Testis (tissue), 3 donors: ENCODE results near the gene VGLL4. TPM values are rescaled to one million over a fixed set of nuclear protein-coding genes. Genes with fewer than 3 reads are reported as not detected.
"Not testable (repeated sequence)": the region's sequence is repeated elsewhere in the genome, so short reads cannot be mapped to it uniquely, and the experiment has no call there.

Experiments
- DNase-seq: peaks from one replicate; pipeline ENCODE4 v3.0.0-alpha.2; 2019
- H3K27ac ChIP-seq, 2 donors: fragments of 200-600 bp; sonication (generic); one replicate each; pipeline ENCODE4 v1.5.1; 2019
- H3K27me3 ChIP-seq: fragments of 200-600 bp; sonication (generic); one replicate; pipeline ENCODE4 v1.5.1; 2019
- H3K36me3 ChIP-seq: fragments of 200-600 bp; sonication (generic); one replicate; pipeline ENCODE4 v1.5.1; 2017; ENCODE audit warnings: low read depth; ENCODE audit errors: missing control alignments
- H3K4me1 ChIP-seq: fragments of 200-600 bp; sonication (generic); one replicate; pipeline ENCODE4 v1.5.1; 2019
- H3K4me3 ChIP-seq, 2 donors: fragments of 200-600 bp; sonication (generic); one replicate each; pipeline ENCODE4 v1.5.1; 2017 to 2019
- H3K9me3 ChIP-seq: fragments of 200-600 bp; sonication (generic); one replicate; pipeline ENCODE4 v1.5.1; 2017
- CTCF ChIP-seq, 3 experiments: fragments of 450-650 bp in 2 of 3; fragments of 200-600 bp in 1 of 3; sonication (generic) in 1 of 3; IDR thresholded peaks; one replicate each; pipeline ENCODE4 v1.5.1; 2016 to 2019; ENCODE audit warnings: antibody characterized with exemption in 3 of 3, mild to moderate bottlenecking in 2 of 3, moderate library complexity in 1 of 3
- POLR2A ChIP-seq: fragments of 450-650 bp; IDR thresholded peaks from one replicate; pipeline ENCODE4 v1.6.1; 2017; ENCODE audit warnings: antibody characterized with exemption, mild to moderate bottlenecking, moderate library complexity
- WGBS, 2 donors: methylation state at CpG; one replicate each; pipeline ENCODE4 v1.1.5; 2018; 5-methylcytosine and 5-hydroxymethylcytosine counted together
- intact Hi-C: fragments of 100-400 bp; cut with DNase I; formaldehyde crosslinking; loops from one replicate; pipeline ENCODE4 v1.15.1; 2023; ENCODE audit warnings: low total_unique reads
- polyA plus RNA-seq: library from polyadenylated mRNA; stranded (reverse); fragments of 350-450 nt; fragmentation: Illumina TruSeq; extraction: RNeasy Lipid Tissue Mini Kit (QIAGEN cat#74804); gene quantifications from one replicate; pipeline ENCODE4 v1.2.3, GENCODE V29; 2014; ENCODE audit warnings: low read depth, low replicate concordance; ENCODE audit not compliant: insufficient read depth
- total RNA-seq, 2 donors: library from RNA; depleted of rRNA; stranded (reverse); fragments of >200 nt; gene quantifications; one replicate each; pipeline ENCODE4 v1.2.3, GENCODE V29; 2016

Gene VGLL4
- total and polyA plus RNA-seq, 3 donors from 2014 or later: 72.9 to 209 (median 169) TPM

DNA sequence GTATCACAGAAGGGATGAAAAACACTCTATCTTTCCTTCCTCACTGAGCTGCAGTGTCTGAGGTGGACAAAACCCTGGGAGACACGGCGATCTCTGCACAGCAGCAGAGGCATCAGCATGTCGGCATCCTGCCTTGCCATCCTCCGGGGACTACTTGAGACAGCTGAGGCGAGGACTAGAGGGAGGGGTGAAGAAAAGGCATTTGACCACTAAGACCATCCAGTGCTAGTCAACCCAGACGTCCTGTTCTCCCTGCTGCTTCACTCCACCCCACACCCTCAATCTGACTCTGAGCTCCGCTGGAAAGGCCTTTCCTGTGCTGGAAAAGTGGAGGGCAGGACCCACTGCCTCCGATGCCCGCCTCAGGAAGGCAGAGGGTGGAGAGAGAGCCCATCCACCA lies 67.3 kb downstream of the VGLL4 start:
- DNase-seq: no peak
- Histone ChIP-seq H3K27me3 (no peaks in the 10 kb centered on the region), H3K27ac (no peak overlapping the region), H3K36me3 (no peaks in the 10 kb centered on the region), H3K4me1 (peaks cover 10% of the 10 kb centered on the region), H3K9me3 (no peaks in the 10 kb centered on the region), H3K4me3 (no peak overlapping the region)
- WGBS, 2 donors: 33 to 39% methylated on average over 7 to 9 of the region's 9 CpGs
- intact Hi-C loops: no loop called here
- TF ChIP-seq CTCF (IDR thresholded peaks at IDR 0.05) (no peak), POLR2A (no peak)

DNA sequence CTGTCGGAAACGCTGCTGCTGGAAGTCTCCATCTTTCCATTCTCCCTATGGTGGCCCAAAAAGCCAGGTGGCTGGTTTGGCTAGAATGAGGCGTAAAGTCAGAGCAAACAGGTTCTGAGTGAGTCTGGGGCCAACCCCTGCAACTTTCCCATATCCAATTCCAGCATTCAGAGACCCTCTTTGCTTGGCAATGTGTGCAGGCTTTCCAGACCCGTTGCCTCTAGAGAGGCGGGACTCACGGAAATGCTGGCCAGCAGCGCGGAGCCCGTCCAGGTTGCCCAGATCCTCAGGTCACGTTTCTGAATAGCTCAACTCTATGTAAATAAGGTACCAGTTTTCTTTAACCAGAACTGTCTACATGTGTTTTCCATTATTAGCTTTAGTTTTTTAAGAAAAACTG lies 68.0 kb downstream of the VGLL4 start:
- no peak for TF ChIP-seq CTCF (IDR thresholded peaks at IDR 0.05)
- no peak for TF ChIP-seq POLR2A
- Histone ChIP-seq H3K27ac (no peak overlapping the region), H3K27me3 (no peaks in the 10 kb centered on the region), H3K36me3 (no peaks in the 10 kb centered on the region), H3K4me3 (no peak overlapping the region), H3K9me3 (no peaks in the 10 kb centered on the region), H3K4me1 (peaks cover 3% of the 10 kb centered on the region)
- intact Hi-C loops: no loop called here
- WGBS, 2 donors: 77 to 83% methylated on average over 10 of the region's 10 CpGs
- DNase-seq: no peak

DNA sequence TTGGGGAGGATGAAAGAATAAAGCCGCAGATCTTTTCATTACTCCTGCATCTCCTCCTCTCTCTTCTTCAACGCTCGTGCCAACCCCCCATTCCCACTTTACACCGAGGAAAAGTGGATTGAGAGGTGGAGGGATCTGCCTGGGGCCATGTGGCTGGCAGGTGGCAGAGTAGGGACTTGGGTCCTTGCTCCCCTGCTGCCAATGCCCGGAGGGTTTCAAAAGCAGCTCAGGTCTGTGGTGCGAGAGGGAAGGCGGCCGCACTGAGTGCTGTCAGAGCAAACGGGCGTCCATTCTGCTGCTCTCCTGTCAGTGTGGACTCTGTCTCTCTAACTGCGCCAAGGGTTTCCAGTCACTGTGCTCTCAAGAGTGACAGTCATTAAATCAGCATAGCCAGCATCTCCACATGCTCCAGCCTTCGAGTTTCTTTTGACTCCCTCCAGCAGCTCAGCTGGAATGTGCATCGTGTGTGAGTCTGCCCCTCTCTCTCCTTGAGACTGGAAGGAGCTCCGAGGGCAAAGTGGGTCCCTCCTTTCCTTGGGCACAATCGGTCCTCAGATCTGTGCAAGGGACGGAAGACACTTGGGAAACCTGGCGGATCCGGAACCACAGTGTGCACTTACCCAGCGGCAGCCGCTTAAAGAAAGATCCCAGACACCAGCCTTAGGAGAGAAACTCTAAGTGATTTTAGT lies 68.6 kb downstream of the VGLL4 start:
- Histone ChIP-seq H3K27me3 (no peaks in the 10 kb centered on the region), H3K9me3 (no peaks in the 10 kb centered on the region), H3K4me1 (no peaks in the 10 kb centered on the region), H3K27ac (no peak overlapping the region), H3K4me3 (no peak overlapping the region), H3K36me3 (no peaks in the 10 kb centered on the region)
- peak; percentile 12 for DNase-seq
- intact Hi-C loops: no loop called here
- TF ChIP-seq POLR2A (no peak), CTCF (IDR thresholded peaks at IDR 0.05) (no peak)
- 84 to 86% methylated on average over 20 of the region's 20 CpGs for WGBS, 2 donors

DNA sequence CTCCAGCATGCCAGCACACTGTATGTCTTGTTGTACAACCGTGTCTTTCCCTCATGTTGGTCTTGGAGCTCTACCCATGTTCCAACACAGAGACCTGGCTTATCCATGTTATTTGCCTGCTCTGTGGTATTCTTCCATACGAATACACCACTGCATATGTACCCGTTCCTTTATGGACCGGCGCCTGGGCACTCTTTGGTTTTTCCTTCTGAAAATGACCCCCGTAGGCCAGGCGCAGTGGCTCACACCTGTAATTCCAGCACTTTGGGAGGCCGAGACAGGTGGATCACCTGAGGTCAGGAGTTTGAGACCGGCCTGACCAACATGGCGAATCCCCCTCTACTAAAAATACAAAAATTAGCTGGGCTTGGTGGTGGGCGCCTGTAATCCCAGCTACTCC lies 71.1 kb downstream of the VGLL4 start:
- H3K27ac ChIP-seq, H3K4me3 ChIP-seq, H3K36me3 ChIP-seq, H3K9me3 ChIP-seq, intact Hi-C loops, DNase-seq, H3K27me3 ChIP-seq: not testable (repeated sequence)
- 95 to 98% methylated on average over 11 of the region's 11 CpGs for WGBS, 2 donors
- peaks cover 14% of the 10 kb centered on the region for H3K4me1 ChIP-seq

GRCh38 chr3:11570789-11571495 lies 72.8 kb downstream of the VGLL4 start:
- peak overlapping the region in 1 of 2 donors; percentile 61 for H3K27ac ChIP-seq
- H3K36me3 ChIP-seq: no peaks in the 10 kb centered on the region
- WGBS, 2 donors: 65 to 76% methylated on average over 20 of the region's 20 CpGs
- no peak for DNase-seq
- intact Hi-C loops: no loop called here
- H3K4me3 ChIP-seq: no peak overlapping the region
- TF ChIP-seq POLR2A (no peak), CTCF (IDR thresholded peaks at IDR 0.05) (no peak)
- no peaks in the 10 kb centered on the region for H3K9me3 ChIP-seq
- peaks cover 18% of the 10 kb centered on the region for H3K4me1 ChIP-seq
- H3K27me3 ChIP-seq: no peaks in the 10 kb centered on the region
